Stimulated activated CD8-positive, alpha-beta memory T cell treated with anti-CD3 and anti-CD28 coated beads, Interleukin-7, amount 100 ng/mL, for 1 hour (primary cell): ENCODE data around the gene GPR143.
"Not testable (repeated sequence)": the region's sequence is repeated elsewhere in the genome, so short reads cannot be mapped to it uniquely, and the experiment has no call there.

Experiments used
- DNase-seq, 2 donors: peaks; one replicate each; pipeline ENCODE4 v3.0.0-alpha.2; 2020; ENCODE audit warnings: low read depth in 2 of 2

Gene GPR143

DNA sequence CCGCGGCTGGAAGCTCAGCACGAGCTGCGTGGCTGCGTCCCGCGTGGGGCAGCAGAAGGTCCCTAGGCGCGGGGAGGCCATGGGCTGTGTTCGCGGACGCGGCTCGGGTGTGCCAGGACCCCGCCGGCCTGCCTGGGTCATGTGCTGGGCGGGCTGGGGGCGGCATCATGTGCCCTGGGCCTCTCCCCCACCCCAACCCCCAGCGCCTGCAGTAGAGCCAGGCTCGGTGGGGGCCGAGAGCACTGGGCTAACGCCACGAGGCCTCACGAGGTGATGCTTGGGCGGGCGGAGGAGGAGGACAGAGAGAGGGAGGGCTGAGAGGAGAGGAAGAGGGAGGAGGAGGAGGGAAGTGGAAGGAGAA, at the start of gene GPR143:
Gene GPR143 (minus strand): TSS at position 111 of the 361 bp plus-strand sequence. CDS start 30 bp downstream, at position 81.
- DNase-seq: no peak

DNA sequence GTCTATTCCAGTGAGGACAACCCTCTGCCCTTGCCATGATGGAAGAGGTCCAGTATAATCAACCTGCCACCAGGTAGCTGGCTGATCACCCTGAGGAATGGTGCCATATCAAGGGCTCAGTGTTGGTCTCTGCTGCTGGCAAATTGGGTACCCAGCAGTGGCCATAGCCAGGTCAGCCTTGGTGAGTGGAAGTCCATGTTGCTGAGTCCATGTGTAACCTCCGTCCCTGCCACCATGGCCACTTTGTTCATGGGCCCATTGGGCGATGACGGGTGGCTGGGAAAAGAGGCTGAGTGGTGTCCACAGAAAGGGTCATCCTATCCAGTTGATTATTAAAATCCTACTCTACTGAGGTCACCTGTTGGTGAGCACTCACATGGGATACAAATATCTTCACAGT, 45.4 kb upstream of the GPR143 start:
- not testable (repeated sequence) for DNase-seq

DNA sequence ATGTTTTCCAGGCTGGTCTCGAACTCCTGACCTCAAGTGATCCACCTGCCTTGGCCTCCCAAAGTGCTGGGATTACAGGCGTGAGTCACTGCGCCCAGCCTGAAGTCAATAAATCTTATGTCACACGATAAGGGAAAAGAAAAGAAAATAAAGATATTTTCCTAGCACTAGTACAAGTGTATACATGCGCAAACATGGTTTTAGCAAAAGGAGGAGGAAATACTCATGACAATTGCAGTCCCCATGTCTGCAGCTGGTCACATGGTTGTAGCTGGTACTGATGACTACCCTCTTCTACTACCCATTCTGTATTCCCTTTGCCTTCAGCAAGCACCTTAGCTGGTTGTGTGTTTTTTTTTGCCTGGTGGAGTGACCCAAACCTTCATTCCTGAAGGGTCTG, 44.2 kb upstream of the GPR143 start:
- DNase-seq: not testable (repeated sequence)

DNA sequence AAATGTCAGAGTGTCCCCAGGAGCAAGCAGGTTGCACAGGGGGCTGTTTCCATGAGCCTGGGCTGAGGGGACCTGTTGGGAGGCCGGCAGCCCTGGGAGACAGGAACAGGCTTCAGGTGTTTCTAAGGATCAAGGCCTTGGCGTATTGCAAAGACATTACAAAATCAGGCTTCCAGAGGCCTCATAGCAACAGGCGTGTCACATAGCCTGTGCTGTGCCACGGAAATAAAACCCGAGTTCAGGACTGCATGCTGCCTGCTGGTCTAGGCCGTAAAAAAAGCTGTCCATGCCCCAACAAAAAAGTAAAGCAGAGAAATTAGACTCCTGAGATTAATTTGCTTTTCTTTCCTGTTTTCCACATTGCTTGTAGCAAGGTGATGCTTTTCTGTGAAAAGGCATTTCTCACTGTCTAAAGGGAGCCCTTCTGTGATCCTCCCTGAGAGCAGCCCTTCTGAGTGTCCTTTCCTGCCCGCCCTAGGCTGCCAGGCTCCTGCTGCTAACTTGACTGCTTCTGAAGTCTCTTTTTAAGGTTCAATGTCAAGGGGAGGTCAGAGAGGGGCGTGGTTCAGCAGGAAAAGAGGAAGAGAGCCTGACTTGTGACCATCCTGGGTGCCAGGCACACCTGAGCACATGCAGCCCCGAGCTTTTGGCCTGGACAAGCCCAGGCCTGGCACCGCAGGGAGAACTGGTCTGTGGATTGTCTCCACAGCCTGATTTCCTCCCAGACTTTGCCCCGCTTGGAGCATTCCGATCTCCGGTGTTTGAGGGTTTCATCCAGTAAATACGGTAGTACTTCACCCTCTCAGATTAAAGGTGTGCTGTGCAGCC, 41.9 kb upstream of the GPR143 start:
- DNase-seq: no peak

GRCh38 chrX:9805956-9806355, 40.3 kb upstream of the GPR143 start:
- DNase-seq: no peak

DNA sequence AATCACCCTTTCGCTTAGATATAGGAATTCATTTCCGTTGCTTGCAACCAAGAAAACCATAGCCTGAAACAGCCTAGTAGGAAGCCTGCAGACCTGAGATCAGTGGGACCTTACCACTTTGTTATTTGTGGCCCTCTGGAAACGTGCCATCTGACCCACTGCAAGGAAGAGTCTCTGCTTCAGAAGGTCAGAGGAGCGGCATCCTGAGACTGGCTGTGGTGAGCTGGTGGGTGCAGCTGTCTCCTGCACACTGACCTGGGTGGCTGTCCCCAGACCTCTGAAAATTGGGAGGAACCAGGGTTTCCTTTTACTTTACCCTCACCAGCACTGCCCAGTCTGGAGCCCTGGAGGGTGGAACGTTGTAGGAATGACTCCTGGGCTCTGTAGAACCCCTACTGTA, 38.8 kb upstream of the GPR143 start:
- no peak for DNase-seq

DNA sequence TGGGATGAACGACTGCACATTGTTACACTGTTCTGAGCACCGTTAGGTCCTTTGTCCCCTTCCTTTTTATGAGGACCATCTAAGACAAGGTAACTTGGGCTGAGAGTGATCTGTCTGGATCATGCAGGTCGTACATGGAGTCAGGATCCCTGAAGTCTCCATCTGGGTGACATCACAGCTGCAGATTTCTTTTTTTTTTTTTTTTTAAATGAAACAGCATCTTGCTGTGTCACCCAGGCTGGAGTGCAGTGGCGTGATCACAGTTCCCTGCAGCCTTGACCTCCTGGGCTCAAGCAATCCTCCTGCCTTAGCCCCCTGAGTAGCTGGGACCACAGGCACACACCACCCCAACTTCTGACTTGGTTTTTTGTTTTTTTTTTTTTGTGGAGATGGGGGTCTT, 37.1 kb upstream of the GPR143 start:
- no peak for DNase-seq

GRCh38 chrX:9797384-9798360, 32.0 kb upstream of the GPR143 start:
- DNase-seq: no peak

- no peak for DNase-seq
Observed at GRCh38 chrX:9794495-9794894, 28.8 kb upstream of the GPR143 start.

DNA sequence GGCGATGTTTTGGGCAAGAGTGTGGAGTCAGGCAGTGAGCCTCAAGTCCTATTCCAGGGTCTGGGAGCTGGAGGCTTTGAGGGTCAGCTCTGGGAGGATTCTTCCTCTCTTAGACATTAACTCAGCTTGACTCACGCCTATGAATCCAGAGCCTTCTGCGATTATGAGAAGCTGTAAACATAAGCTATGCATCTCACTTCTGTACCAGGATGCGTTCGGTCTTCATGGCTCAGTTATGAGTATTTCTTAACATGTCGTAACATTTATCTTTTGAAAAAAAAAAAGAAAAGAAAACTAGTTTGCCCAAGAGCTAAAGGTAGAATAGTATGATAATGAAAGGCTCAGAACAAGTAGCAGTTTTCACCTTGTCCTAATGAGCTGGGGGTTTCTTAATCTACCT, 25.2 kb upstream of the GPR143 start:
- DNase-seq: no peak

- no peak for DNase-seq
Observed at GRCh38 chrX:9789555-9789954, 23.9 kb upstream of the GPR143 start.

DNA sequence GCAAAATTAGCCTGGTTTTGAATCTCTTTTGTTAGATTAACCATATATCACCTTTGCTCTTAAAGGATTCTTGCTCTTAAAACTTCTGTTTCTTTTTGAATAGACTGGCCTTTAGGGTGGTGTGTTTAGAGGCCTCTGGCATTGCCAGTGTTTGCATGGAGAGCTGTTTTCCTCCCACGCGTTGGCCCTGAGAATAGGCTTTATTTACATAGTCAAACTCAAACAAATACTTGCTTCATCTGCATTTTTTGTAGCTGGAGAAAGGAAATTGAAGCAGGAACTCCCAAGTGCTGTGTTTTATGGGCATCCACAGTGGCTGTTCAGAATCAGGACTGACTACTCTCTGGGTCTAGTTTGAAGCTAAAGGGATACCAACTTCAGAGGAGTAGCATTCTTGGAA, 23.3 kb upstream of the GPR143 start:
- DNase-seq: no peak

DNA sequence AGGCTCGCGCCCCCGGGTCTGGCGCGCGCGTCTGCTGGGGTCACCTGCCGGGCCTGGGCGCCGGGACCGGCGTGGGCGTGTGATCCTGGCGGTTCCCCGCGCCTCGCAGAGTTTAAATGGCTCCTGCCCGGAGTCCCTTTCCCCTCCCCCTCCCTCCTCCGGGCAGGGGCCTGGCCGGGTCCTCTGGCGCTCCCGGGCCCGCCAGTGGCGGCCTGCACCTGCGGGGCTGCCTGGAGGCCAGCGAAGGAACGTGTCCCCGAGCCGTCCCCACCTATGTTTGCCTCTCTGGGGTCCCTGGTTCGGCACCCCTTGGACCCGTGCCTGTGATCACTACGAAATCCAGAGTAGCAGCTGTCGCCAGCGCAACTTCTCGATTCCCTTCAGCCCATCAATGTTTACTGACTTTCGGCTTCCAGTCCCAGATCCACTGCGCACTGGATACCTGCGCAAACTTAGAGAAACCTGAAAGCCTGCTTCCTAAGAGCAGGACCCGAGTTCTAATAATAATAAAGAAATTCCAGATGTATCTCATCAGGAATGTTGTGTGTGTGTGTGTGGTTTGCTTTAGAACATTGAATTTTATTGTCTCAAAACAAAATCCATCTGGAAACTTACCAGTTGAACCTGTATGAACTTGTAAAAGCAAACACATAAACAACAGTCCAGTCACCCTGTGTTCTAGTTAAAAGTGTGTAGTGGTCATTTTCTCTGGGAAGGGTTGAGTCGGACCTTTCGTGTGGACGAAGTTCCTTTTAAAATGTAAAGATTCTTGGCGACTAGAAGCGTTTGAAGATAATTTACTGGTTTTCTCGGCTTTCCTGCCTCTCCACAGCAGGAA, 21.4 kb upstream of the GPR143 start:
- no peak for DNase-seq

DNA sequence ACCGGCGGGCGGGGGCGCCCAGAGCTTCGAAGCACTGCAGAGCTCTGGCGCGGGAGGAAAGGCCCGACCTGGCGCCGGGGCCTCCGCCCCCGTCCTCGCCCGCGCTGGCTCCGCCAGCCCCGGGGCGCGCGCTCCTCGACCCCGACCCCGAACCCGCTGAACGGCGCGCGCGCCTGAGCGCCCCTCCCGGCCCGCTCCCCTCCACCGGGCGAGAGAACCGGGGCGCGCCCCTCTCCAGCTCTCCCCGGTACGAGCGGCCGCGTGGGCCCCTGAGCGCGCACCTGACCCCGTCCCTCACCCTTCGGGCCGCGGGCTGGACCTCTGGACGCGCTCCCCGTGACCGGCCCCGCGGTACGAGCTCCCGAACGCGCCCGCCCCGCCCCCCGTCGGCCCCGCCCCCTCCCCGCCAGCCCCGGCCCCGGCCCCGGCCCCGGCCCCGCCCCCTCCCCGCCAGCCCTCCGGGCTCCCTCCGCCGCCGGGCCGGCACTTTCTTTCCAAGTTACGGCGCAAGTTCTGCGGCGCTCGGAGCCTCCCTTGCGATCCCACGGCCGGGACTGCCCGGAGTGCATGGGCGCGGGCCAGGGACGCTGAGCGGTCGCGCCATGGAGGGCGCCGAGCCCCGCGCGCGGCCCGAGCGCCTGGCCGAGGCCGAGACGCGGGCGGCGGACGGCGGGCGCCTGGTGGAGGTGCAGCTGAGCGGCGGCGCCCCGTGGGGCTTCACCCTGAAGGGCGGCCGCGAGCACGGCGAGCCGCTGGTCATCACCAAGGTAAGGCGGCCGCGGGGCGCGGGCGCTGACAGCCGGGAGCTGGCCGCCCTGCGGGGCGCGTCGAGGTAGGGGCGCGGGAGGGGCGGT, 20.5 kb upstream of the GPR143 start, which contains the start of gene SHROOM2:
Gene SHROOM2 (plus strand): TSS at position 486 of the 854 bp plus-strand sequence. CDS start 117 bp downstream, at position 603.
- no peak for DNase-seq

DNA sequence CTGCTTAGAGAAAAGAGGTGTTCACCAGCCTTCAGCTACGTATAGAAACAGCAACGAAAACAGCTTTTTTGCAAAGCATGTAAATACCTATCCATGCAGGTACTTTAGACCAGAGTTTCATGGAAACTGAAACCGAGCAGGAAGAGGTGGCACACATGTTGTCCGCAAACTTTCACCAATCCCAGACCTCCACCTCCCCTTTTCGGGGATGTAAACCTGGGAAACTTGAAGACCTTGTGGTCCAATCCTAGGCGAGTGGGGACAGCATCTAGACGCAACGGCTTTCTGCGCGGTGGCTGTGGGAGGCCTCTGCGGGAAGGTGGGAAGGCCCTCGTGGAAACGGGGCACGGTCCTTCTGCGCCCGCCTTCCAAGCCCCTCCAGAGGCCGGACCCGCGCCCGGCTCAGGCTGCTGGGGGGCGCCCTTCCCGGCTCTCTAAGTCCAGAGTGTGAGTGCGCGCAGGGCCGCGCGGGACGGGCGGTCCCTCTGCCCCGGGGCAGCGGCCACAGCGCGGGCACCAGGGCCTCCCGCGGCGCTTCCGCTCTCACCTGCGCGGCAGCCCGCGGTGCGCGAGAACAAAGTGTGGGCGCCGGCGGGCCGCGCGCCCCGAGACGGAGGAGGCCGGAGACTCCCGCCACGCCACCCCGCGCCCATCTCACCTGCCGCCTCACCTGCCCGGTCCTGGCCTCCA, 19.8 kb upstream of the GPR143 start:
- no peak for DNase-seq

- no peak for DNase-seq
Observed at GRCh38 chrX:9784332-9784731, 18.7 kb upstream of the GPR143 start.

GRCh38 chrX:9781941-9782340, 16.3 kb upstream of the GPR143 start:
- DNase-seq: no peak

- DNase-seq: no peak
Observed at GRCh38 chrX:9775930-9776329, 10.3 kb upstream of the GPR143 start.

DNA sequence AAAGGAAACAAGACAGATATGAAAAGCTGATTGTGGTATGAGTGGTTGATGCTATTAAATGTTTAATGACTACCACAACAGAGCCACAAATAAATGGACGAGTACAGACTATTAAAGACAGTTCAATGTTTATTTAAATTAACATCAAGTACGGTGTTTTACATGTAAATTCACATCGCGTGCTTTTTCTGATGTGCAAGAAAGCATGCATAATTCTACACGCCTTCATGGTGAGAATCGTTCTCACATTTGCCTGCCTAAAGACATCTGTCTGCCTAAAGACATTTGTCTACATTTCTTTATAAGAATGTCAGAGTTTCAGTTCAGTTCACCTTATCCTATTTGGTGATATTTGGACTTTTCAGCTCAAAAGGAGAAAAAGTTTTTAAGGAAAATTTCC, 7.3 kb upstream of the GPR143 start:
- DNase-seq: no peak

DNA sequence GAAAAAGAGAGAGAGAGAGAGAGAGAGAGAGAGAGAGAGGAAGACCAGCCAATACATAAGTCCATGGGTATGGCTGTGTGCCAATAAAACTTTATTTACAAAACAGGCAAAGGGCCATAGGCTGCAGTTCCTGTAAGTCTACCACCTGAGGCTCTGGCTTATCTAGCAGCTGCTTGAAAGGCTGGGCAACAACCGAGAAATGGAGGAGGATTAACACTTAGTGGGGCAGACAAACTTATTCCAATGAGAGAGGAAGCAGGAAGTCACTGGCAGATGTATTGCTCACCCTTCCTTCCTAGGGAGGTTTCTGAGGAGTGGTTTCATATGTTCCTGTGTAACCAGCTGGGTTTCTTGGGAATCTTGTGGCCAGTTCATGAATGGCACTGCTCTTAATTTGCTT, 4.7 kb upstream of the GPR143 start:
- no peak for DNase-seq
